ENCODE data around the gene OPN1MW3. TPM values are rescaled to one million over a fixed set of nuclear protein-coding genes. Genes with fewer than 3 reads are reported as not detected.

The OPN1MW3 gene
- total RNA-seq, 2 donors from 2014 or later, result not detected

GRCh38 chrX:154310616-154311536 is 53.5 kb downstream of the OPN1MW3 start:
- no peaks in the 10 kb centered on the region for H3K27me3 ChIP-seq (ENCODE audit: control insufficient read depth, insufficient read depth, low read length, poor library complexity, severe bottlenecking)
- no peaks in the 10 kb centered on the region for H3K36me3 ChIP-seq (ENCODE audit: control insufficient read depth, insufficient read depth, low read length)
- Mint-ChIP-seq H3K36me3 (ENCODE audit: low read depth) (no peaks in the 10 kb centered on the region), H3K9me3 (peaks cover 74% of the 10 kb centered on the region), H3K4me1 (no peaks in the 10 kb centered on the region), H3K27me3 (ENCODE audit: insufficient read depth) (no peaks in the 10 kb centered on the region), H3K4me3 (no peak overlapping the region), H3K27ac (no peak overlapping the region)
- 80 to 89% methylated on average over 1 to 19 of the region's 19 CpGs for WGBS, 2 experiments (ENCODE audit: insufficient coverage in 1 of 2, insufficient read length in 1 of 2)
- H3K4me1 ChIP-seq (ENCODE audit: control insufficient read depth, insufficient read depth, low read length), result no peaks in the 10 kb centered on the region
- H3K4me3 ChIP-seq (ENCODE audit: low read length), result no peak overlapping the region
- no peak for DNase-seq
- no peak for TF ChIP-seq CTCF (conservative IDR thresholded peaks at IDR 0.05)
- no peaks in the 10 kb centered on the region for H3K9me3 ChIP-seq (ENCODE audit: control insufficient read depth, low read length)
- no peak overlapping the region for H3K9ac ChIP-seq (ENCODE audit: extremely low read depth, low read length, poor library complexity, severe bottlenecking)
- no peak overlapping the region for H3K27ac ChIP-seq (ENCODE audit: low read depth, low read length)

- no peak overlapping the region for H3K27ac ChIP-seq (ENCODE audit: low read depth, low read length)
- no peaks in the 10 kb centered on the region for H3K9me3 ChIP-seq (ENCODE audit: control insufficient read depth, low read length)
- Mint-ChIP-seq H3K36me3 (ENCODE audit: low read depth) (no peaks in the 10 kb centered on the region), H3K9me3 (peaks cover 74% of the 10 kb centered on the region), H3K4me3 (no peak overlapping the region), H3K4me1 (no peaks in the 10 kb centered on the region), H3K27me3 (ENCODE audit: insufficient read depth) (no peaks in the 10 kb centered on the region), H3K27ac (no peak overlapping the region)
- DNase-seq, result no peak
- H3K36me3 ChIP-seq (ENCODE audit: control insufficient read depth, insufficient read depth, low read length), result no peaks in the 10 kb centered on the region
- no peak overlapping the region for H3K9ac ChIP-seq (ENCODE audit: extremely low read depth, low read length, poor library complexity, severe bottlenecking)
- no peaks in the 10 kb centered on the region for H3K27me3 ChIP-seq (ENCODE audit: control insufficient read depth, insufficient read depth, low read length, poor library complexity, severe bottlenecking)
- WGBS, 2 experiments (ENCODE audit: insufficient coverage in 1 of 2, insufficient read length in 1 of 2), result 92 to 96% methylated on average over 2 to 6 of the region's 7 CpGs
- TF ChIP-seq CTCF (conservative IDR thresholded peaks at IDR 0.05), result no peak
- H3K4me1 ChIP-seq (ENCODE audit: control insufficient read depth, insufficient read depth, low read length), result no peaks in the 10 kb centered on the region
- H3K4me3 ChIP-seq (ENCODE audit: low read length), result no peak overlapping the region
These were observed 54.7 kb downstream of the OPN1MW3 start for GRCh38 chrX:154312116-154312515.

GRCh38 chrX:154313147-154313546 is 55.8 kb downstream of the OPN1MW3 start:
- peaks cover 73% of the 10 kb centered on the region for H3K9me3 Mint-ChIP-seq
- Histone ChIP-seq H3K36me3 (ENCODE audit: control insufficient read depth, insufficient read depth, low read length) (no peaks in the 10 kb centered on the region), H3K27me3 (ENCODE audit: control insufficient read depth, insufficient read depth, low read length, poor library complexity, severe bottlenecking) (no peaks in the 10 kb centered on the region), H3K9ac (ENCODE audit: extremely low read depth, low read length, poor library complexity, severe bottlenecking) (no peak overlapping the region), H3K4me3 (ENCODE audit: low read length) (no peak overlapping the region), H3K27ac (ENCODE audit: low read depth, low read length) (no peak overlapping the region), H3K4me1 (ENCODE audit: control insufficient read depth, insufficient read depth, low read length) (no peaks in the 10 kb centered on the region), H3K9me3 (ENCODE audit: control insufficient read depth, low read length) (no peaks in the 10 kb centered on the region)
- DNase-seq, result no peak
- no peaks in the 10 kb centered on the region for H3K36me3 Mint-ChIP-seq (ENCODE audit: low read depth)
- 90 to 91% methylated on average over 2 to 5 of the region's 5 CpGs for WGBS, 2 experiments (ENCODE audit: insufficient coverage in 1 of 2, insufficient read length in 1 of 2)
- no peak overlapping the region for H3K27ac Mint-ChIP-seq
- H3K27me3 Mint-ChIP-seq (ENCODE audit: insufficient read depth), result no peaks in the 10 kb centered on the region
- TF ChIP-seq CTCF (conservative IDR thresholded peaks at IDR 0.05), result no peak
- no peak overlapping the region for H3K4me3 Mint-ChIP-seq
- H3K4me1 Mint-ChIP-seq, result no peaks in the 10 kb centered on the region

Data from endodermal cell (in vitro differentiated cells).